GM19238 (cell line): ENCODE measurements around the gene ANKRD11.

Source experiments
- DNase-seq: peaks from one replicate; pipeline ENCODE4 v3.0.0; 2011; ENCODE audit warnings: low spot score; ENCODE audit not compliant: insufficient read length

ANKRD11 gene

DNA sequence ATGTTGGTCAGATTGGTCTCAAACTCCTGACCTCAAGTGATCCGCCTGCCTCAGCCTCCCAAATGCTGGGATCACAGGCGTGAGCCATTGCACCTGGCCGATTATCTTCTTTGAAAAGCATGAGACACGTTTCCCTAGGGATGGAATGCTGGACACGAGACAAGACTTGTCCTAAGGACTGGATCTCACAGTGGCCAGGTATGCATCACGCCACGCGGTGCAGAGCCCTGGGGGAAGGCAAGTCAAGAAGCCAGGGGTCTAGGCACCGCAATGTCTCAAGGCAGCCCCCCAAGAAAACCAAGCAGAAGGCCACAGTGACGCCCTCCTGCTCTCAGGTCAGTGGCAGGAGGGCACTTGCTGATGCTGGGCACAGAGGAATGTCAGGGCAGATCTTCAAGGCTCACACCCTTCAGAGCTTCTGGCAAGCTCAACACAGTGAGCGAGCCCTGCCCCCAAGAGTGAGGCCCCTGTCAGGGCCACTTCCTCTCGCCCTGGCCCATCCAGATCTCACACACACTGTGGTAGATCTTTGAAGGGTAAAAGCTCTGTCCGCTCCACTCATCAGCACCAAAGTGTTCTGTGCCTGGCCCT lies 138.2 kb downstream of the ANKRD11 start:
- no peak for DNase-seq

DNA sequence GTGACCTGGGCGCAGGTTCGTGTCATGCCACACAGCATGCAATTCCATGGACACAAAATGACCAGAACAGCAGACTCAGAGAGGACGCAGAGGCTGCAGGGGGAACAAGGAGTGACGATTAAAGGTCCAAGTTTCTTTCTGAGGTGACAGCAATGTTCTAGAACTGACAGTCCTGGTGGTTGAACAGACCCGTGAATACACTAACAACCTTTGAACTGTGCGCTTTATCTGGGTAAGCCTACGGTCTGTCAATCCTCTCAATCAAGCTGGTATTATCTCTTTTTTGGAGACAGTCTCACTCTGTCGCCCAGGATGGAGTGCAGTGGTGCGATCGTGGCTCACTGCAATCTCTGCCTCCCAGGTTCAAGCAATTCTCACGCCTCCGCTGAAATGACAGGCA lies 138.7 kb downstream of the ANKRD11 start:
- no peak for DNase-seq

DNA sequence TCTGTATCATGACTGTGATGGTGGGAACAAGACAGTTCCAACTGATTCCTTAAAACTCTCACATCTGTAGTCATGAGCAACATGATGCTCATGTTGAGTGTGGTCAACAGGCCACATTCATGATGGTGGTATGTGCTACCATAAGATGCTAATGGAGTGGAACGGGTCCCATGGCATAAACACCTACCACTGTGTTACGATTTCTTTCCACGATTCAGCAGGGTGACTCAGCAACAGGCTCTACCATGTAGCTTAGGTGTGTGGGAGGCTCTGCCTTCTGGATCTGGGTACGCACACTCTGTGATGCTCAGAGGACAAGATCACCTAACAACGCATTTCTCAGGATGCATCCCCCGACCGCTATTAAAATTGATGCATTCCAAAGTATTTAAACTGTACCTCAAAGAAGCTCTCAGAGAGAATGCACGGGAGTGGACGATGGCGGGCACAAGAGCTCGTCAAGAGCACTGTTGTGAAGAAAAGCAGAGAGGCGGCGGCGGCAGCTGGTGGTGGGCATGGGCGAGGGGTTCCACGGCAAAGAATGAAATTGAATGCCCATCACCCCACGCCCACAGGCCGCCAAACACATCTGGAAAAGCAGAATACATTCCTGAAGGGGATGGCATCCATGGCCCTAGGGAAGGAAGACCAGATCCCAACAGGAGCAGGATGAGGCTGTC lies 139.5 kb downstream of the ANKRD11 start:
- DNase-seq, result no peak

DNA sequence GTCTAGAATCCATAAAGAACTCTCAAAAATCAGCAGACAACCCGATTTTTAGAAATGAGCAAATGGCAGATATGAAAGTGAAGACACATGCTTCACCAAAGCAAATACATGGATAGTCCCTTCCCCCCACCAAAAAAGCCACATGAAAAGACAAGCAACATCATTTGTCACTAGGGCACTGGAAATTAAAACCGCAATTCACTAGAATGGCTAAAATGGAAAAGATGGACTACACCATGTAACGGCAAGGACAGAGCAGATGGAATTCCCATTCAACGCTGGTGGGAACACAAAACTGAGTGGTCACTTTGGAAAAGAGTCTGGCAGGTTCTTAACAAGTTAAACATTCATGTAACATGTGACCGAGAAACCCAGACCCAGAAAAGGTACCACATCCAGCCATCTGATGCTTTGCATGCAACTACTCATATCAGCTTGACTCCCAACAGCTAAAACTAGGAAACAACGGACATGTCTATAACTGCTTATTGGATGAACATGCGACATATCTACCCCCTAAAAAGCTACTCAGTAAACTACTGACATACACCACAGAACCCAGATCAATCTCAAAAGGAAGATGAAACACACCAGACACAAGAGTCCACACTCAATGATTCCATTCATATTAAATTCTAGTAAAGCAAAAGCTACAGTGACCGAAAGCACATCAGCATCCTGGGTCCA lies 140.3 kb downstream of the ANKRD11 start:
- DNase-seq, result no peak

DNA sequence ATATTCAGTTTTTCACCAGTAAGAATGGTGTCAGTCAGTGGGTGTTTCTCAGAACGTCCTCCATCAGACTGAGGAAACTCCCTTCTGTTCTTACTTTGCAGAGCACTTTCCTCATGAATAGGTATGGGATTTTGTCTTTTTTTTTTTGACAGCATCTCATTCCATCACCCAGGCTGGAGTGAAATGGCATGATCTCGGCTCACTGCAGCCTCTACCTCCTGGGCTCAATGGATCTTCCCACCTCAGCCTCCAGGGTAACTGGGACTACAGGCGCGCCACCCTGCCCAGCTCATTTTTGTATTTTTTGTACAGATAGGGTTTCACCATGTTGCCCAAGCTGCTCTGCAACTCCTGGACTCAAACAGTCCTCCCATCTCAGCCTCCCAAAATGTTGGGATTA lies 142.6 kb downstream of the ANKRD11 start:
- DNase-seq, result no peak

DNA sequence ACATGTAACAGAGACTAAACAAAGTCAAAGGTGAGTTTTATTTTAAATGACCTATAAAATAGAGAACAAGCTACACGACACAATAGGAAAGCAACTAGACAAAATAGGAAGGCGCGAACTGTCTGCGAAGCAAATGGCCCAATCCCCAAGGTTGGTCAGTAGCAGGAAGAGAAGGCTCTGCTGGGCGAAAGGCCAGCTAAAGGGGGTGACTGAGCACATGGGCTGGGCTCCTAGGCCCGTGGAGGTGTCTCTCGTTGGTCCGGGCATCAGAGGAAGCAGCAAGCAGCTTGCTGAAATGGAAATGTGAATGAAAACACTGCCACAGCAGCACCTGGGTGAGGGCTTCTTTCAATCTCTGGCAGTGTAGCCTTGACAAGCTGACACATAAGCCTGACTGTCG lies 143.5 kb downstream of the ANKRD11 start:
- no peak for DNase-seq

DNA sequence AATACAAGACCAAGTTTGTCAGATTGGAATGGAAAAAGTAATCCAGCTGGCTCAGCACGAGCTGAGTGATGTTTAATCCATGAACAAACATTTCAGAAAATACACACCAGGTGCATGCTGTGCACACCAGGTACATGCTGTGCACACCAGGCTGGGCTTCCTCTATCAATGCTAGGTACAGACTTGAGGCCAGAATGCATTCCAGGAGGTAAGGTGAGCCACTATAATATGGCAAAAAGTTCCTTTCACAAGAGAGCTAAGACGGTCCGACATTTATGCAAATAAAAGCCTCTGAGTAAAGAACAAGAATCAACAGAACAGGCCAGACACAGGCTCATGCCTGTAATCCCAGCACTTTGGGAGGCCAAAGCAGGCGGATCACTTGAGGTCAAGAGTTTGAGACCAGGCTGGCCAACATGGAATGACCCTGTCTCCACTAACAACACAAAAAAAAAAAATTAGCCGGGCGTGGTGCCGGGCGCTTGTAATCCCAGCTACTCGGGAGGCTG lies 144.7 kb downstream of the ANKRD11 start:
- no peak for DNase-seq

DNA sequence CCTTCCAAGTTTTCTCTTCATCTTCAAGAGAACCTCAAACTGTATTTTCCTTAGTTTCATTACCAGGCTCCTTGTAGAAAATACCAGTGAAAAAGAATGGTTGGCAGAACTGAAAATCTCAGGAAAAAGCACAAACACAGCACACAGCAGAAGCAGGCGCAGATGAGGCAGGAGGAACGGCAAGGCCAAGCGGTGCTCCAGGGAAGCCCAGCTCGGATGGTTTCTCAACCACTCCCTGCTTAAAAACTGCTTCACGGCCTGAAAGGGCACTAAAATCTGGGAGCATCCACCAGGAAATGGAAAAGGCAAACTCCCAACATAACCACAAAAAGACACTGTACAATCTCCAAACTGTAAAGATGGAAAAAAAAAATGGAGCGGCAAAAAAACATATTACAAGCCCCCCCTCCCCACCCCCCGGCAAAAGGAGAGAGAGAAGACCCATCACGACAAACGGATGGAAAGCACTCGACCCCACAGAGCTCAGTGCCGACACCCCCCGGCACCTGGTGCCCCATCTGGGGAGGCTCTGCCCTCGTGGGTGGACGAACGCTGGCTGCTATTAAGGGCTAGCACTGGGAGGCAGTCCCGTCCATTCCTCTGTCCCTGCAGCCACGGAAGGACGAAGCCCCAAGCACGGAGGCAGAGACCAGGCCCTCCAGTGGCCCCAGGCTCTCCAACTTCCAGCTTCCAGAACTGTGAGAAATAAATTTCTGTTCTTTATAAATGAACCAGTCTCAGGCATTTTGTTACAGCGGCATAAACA lies 145.3 kb downstream of the ANKRD11 start:
- no peak for DNase-seq

DNA sequence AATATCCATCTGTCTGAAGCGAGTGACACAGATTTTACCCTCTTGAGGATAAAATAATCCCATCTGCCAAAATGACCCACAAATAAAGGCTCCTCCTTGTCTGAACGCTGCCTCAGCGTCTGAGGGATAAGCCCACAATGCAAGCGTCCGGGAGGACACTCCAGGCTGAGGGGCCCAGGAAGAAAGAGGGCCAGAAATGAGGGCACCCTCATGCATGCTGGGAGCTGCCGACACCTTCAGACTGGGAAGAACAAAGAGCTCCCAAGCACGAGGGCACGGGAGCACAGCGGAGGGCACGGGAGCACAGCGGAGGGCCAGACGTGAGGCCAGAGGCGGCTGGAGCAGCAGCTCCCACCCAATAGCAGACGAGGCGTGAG lies 145.9 kb downstream of the ANKRD11 start:
- DNase-seq, result no peak

DNA sequence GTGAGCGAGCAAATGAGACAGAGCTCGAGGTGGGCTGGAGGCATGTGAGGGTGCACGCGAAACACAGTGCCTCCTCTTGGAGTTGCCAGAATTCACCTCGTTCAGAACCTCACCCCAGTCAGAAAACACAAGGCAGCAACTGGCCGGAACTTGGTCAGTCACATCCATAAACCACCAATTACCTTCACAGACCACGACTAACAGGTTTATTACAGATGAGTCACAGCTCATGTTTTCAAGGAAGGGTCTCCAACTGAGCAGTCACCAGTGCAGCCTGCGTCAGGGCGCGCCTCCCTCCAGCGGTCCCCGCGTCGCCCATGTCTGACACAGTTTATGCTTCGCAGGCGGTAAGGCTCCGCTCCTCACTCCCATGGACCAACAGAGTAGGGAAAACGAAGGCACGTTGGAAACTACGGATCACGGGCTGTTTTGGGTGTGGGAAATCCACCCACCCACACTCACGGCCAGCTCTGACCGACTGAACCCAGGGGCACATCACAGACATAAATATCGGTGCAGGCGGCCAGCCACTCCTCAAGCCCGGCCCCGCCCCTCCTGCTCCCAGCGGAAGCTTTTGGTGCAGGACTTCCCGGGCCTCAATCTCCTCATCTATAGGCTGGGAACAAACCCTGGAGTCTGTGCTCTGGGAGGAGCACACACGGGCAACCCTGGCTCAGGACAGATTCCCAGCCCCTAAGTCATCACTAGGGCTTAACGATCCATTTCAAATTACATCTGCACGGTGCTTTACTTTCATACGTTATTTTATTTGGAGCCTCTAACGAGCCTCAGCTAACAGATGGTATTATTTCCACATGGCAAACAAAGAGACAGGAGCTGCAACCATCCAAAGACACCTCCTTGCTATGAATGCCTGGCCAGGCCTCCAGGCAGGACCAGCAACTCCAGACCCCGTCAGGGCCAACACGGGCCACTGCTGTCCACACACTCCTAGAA lies 146.6 kb downstream of the ANKRD11 start:
- DNase-seq, result no peak

DNA sequence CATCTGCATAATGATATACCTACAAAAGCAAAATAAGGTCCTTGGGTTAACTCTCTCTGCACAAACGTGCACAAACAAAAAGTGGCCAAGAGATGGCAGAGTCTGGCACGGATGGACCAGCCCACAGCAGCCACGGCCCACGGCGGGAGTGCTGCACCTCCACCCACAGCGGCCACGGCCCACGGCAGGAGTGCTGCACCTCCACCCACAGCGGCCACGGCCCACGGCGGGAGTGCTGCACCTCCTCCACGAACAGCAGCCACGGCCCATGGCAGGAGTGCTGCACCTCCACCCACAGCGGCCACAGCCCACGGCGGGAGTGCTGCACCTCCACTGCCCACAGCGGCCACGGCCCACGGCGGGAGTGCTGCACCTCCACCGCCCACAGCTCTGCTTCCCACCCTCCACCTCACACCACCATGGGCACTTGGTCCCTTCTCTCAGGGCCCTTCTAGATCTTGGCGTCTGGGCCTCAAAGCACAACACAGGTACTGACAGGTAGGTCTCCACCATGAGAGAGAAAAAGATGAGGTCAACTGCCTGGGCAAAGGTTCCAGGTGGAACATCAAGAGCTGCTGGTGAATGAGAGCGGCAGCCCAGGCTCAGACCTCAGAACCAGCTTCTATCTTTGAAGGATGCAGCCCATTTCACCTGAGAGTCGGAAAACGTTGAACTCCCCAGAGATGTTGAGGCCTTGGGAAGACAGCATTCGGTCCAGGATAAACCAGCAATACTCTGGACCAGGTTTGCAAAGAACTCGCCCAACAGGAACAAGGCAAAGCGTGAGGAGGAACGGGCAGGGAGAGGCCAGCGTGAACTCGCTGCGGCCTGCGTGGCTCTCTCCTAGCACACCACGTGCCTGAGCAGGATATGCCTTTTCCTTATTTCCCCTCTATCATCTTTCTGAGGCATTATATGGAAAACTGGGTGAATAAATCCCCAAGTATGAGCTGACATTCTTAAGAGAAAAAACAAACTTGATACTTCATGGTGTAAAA lies 148.4 kb downstream of the ANKRD11 start:
- DNase-seq, result no peak

DNA sequence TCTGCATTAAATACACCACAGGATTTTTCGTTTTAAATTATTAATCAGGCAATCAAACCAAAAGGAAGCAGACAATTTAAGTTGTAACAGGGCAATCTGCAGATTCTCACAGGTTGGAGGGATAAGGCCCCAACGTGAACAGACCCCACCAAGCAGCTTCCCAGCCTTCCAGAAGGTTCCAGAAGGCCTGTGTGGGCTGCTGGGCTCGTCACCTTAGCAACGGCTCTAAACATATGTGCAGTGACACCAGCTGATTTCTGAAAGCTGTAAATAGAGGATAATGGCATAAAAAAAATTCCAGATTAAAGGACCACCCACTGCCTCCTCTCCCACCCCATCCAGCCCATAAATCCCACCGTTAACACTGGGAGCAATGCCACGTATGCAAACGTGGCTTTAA lies 149.1 kb downstream of the ANKRD11 start:
- DNase-seq, result no peak

DNA sequence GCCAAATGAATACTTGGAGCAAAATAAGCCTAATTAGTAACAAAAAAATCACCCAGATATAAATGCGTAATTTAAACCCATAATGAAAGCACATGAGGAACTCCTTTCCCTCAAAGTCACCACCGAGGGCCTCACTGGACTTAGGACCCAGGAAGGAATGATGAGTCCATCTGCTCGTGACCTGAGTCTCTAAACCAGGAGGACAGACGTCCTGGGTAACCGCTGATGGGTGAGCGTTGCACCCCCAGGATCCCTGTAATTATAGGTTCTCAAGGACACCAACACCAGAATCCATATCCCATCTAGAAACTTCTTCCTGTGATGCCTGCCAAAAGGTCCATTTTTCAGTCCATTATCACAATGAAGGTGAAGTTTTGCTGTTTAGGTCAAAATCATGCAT lies 151.5 kb downstream of the ANKRD11 start:
- DNase-seq, result no peak

DNA sequence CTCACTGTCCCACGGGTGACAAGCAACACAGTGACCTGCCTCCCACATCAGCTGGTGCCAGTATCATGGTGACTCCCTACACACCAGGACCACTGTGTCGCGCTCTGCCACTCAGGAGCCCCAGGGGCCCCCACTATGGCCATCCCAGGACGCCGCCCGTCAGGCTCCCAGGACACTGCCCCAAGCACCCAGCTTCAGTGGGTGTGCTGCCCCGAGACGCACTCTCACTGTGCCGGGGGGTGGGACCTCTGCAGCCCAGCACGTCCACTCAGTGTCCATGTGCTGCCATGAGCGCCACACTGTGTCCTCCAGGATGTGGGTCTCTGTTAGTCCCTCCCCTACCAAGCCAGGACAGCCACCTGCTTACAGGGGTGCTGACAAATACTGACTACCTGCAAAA lies 152.4 kb downstream of the ANKRD11 start:
- DNase-seq, result no peak

DNA sequence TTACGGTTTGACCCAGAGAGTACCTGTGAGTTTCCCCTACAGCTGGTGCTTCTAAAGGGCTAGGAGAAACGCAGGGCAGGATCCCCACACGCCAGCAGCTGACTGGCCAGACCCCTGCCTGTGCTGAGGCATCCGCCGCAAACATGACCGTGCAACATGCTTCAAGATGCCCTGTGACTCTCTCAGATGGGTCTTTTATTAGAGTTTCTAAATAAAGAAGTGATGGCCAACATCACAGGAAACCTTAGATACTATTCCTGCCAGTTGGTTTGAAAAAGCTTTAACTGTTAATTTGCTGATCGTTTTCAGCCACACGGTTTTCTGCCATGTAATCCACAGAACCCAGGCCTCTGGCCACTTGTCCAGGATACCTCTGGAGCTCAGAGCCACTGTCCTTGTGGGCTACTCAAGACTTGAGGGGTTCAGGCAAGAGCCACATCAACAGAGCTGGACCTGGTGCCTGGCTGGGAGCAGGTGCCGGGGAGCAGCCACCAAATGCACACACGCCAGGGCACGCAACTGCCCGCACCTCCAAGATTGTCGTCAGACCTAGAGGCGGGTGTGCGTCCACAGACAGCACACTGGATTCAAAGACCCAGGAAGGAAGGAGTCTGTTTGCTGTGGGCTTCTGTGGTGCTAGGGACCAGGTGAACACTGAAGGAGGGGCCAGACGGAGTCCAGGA lies 154.4 kb downstream of the ANKRD11 start:
- DNase-seq, result no peak

DNA sequence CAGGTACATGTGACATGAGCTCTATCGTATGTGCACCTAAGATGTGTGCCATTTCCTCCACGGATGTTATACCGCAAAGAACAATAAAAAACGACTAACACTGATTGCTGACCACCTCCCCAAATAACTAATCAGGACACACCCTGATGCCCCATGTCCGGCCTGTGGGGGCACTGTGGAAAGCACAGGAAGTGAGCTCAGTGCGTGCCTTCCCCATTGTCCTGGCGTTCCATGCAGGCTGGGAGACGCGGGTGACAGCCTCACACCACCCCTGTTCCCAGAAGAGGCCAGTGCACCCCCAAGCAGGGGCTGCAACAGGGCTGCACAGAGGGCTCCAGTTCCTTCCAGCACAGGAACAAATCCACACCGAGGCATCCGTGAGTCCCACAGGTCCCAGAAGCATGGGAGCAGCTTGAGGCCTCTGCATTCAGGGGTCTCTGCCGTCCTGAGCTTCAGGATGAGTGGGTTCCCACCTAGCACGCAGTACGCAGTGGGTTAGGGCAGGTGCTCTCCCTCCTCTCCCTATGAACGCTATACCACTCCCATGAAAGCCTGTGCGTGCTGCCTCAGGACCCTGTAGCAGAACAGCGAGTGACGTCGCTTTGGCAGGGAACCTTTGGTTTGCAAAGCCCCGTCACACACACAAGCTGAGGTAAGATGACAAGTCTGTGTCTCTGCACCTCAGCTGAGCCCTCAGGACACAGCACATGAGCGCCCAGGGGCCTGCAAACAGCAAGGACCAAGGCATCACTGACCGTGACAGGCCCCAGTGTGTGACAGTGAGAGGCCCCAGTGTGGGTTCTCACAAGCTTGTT lies 155.2 kb downstream of the ANKRD11 start:
- DNase-seq, result no peak

DNA sequence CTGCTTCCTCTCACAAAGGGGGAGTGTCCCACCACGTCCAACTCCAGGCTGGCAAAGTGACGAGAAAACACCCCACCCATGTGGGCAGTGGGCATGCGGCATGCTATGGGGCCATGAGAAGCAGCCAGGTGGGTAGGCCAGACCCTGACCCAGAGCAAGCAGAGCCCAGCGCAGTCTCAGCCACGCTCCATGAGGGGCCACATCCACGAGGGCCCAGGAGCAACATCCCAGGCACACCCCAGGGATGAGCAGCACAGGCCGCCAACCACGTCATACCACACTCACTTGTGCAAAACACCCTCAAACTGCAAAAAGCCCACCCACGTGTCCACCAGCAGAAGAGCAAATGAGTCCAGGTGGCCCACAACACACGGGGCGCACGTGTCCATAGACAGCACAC lies 155.9 kb downstream of the ANKRD11 start:
- no peak for DNase-seq

DNA sequence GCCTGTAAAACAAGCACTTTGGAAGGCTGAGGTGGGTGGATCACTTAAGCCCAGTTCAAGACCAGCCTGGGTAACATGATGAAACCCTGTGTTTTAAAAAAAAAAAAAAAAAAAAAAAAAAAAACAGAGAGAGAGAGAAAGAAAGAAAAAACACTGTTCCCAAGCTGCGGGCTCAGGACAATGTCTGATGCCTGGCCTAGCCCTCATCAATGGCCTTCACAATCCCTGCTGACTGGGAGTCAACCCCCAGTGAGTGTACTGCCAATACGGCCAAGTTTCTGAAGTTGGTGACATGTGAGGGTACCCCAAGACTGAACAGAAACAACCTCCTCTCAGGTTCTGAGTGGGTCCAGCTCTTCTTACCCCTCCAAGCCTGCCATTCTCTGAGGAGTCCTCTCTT lies 156.3 kb downstream of the ANKRD11 start:
- no peak for DNase-seq
